NCI-H82 treated with DMSO at 0.1 percent for 48 hours (cell line): ENCODE results near the gene TMEM235.
"Not testable (repeated sequence)": the region's sequence is repeated elsewhere in the genome, so short reads cannot be mapped to it uniquely, and the experiment has no call there.

Source experiments
- DNase-seq: peaks from one replicate; lab custom pipeline; 2025; ENCODE audit not compliant: unreplicated experiment; lab: John Stamatoyannopoulos, UW

The TMEM235 gene

GRCh38 chr17:78219396-78220150 is 11.9 kb upstream of the TMEM235 start:
- DNase-seq, result no peak

- DNase-seq, result no peak
These were observed 8.4 kb upstream of the TMEM235 start for GRCh38 chr17:78223061-78223460.

- DNase-seq, result no peak
These were observed 7.7 kb upstream of the TMEM235 start for GRCh38 chr17:78223765-78224164.

- DNase-seq, result peak; percentile 44
These were observed 7.0 kb upstream of the TMEM235 start for GRCh38 chr17:78224231-78225087.

- no peak for DNase-seq
These were observed 6.2 kb upstream of the TMEM235 start for GRCh38 chr17:78225088-78225865.

- DNase-seq, result no peak
These were observed 5.2 kb upstream of the TMEM235 start for GRCh38 chr17:78226055-78226758.

GRCh38 chr17:78226759-78227454 is 4.5 kb upstream of the TMEM235 start:
- DNase-seq, result no peak

GRCh38 chr17:78227455-78227916 is 3.9 kb upstream of the TMEM235 start:
- peak; percentile 30 for DNase-seq

- no peak for DNase-seq
These were observed 3.3 kb upstream of the TMEM235 start for GRCh38 chr17:78228176-78228575.

GRCh38 chr17:78230252-78230962 is 1.0 kb upstream of the TMEM235 start:
- DNase-seq, result no peak

- no peak for DNase-seq
These were observed 794 bp downstream of the TMEM235 start for GRCh38 chr17:78231991-78232858.

- DNase-seq, result no peak
These were observed 1.4 kb downstream of the TMEM235 start for GRCh38 chr17:78232859-78233173.

- DNase-seq, result no peak
These were observed 2.2 kb downstream of the TMEM235 start for GRCh38 chr17:78233678-78234077.

- DNase-seq, result no peak
These were observed 2.9 kb downstream of the TMEM235 start for GRCh38 chr17:78234261-78234865.

GRCh38 chr17:78235022-78235421 is 3.6 kb downstream of the TMEM235 start:
- not testable (repeated sequence) for DNase-seq

- DNase-seq, result no peak
These were observed 4.5 kb downstream of the TMEM235 start for GRCh38 chr17:78235885-78236284.

GRCh38 chr17:78236362-78237127 is 5.1 kb downstream of the TMEM235 start:
- DNase-seq, result peak; percentile 88
